Heart left ventricle (tissue), 13 donors: ENCODE results near the gene TTYH3.

Source experiments
- POLR2A ChIP-seq, 2 donors: fragments of 450-650 bp; IDR thresholded peaks; one replicate each; pipeline ENCODE4 v1.6.1; 2017; ENCODE audit warnings: antibody characterized with exemption in 2 of 2, mild to moderate bottlenecking in 2 of 2, moderate library complexity in 2 of 2
- TF ChIP-seq, protein P1 (sequence below), 12 donors: fragments of 200-600 bp; sonication (generic) in 4 of 12; IDR thresholded peaks; one replicate each; pipeline versions ENCODE4 v1.5.0 to v1.8.0; 2018 to 2022; ENCODE audit warnings: antibody characterized with exemption in 12 of 12, mild to moderate bottlenecking in 5 of 12
- donor health status: ischemic (EF 13 %, LVEDD 7.1; RV severe dilation, severe dysfunction).
- donor health status: DM: no; HTN: yes; CAD: no.
- donor health status: DM: no; HTN: no; CAD: no.
- donor health status: ischemic (EF 25% LVEDD 6.9; RV normal size, moderate dysfunction).
- donor health status: ischemic (EF 25% LVEDD 5.7; RV mildly dilated, moderate dysfunction).
- donor health status: ischemic (EF 35%, LVEDD 5.7; RV mildly dilated, moderate dysfunction).
- donor health status: nonischemic (EF 11% LVEDD 7.7; RV severe dilation, severe dysfunction).
- donor health status: DM: yes; HTN: yes; CAD: no.
- donor health status: PGD.
- donor health status: ischemic (EF 29% LVEDD 5.4; RV normal size, mild dysfunction).
- donor health status: nonischemic (EF 23%, LVEDD 6.1; RV moderate dilation, normal function).

DNA sequence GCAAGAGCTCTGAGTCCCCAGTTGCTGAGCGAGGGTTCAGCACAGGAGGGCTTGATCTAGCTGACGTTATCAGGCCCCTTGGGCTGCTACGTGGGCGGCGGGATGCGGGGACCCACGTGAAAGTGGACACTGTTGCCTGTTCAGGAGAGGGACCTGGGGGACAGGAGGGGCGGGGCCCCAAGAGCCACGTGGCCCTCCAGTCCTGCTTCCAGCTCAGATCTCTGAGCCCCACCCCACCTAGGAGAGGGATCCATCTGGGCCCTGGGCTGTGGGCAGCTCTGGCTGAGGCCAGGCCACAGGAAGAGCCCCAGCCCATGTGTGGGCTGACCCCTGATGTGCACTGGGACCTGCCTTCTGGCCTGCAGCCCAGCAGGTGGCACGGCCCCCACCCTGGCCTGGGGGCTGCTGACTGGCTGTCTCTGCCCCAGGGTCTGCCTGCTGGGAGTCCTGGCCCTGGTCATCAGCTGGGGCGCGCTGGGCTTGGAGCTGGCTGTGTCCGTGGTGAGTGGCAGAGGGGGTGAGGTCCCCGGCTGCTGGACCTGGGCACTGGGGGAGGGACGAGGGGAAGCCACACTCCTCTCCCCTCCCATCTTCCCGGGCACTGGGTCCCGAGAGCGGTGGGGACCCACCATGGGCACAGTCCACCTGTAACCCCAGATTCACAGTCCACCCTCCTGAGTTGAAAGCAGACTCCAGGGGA, 17.5 kb downstream of the TTYH3 start:
- TF ChIP-seq, protein P1, sequence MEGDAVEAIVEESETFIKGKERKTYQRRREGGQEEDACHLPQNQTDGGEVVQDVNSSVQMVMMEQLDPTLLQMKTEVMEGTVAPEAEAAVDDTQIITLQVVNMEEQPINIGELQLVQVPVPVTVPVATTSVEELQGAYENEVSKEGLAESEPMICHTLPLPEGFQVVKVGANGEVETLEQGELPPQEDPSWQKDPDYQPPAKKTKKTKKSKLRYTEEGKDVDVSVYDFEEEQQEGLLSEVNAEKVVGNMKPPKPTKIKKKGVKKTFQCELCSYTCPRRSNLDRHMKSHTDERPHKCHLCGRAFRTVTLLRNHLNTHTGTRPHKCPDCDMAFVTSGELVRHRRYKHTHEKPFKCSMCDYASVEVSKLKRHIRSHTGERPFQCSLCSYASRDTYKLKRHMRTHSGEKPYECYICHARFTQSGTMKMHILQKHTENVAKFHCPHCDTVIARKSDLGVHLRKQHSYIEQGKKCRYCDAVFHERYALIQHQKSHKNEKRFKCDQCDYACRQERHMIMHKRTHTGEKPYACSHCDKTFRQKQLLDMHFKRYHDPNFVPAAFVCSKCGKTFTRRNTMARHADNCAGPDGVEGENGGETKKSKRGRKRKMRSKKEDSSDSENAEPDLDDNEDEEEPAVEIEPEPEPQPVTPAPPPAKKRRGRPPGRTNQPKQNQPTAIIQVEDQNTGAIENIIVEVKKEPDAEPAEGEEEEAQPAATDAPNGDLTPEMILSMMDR (IDR thresholded peaks at IDR 0.05) = no peak
- no peak for TF ChIP-seq POLR2A (IDR thresholded peaks at IDR 0.05)
